ENCODE data around the gene CDK19. TPM values are rescaled to one million over a fixed set of nuclear protein-coding genes. Genes with fewer than 3 reads are reported as not detected.

The CDK19 gene
- total RNA-seq, 1 donor from 2014 or later: 34.4 TPM

DNA sequence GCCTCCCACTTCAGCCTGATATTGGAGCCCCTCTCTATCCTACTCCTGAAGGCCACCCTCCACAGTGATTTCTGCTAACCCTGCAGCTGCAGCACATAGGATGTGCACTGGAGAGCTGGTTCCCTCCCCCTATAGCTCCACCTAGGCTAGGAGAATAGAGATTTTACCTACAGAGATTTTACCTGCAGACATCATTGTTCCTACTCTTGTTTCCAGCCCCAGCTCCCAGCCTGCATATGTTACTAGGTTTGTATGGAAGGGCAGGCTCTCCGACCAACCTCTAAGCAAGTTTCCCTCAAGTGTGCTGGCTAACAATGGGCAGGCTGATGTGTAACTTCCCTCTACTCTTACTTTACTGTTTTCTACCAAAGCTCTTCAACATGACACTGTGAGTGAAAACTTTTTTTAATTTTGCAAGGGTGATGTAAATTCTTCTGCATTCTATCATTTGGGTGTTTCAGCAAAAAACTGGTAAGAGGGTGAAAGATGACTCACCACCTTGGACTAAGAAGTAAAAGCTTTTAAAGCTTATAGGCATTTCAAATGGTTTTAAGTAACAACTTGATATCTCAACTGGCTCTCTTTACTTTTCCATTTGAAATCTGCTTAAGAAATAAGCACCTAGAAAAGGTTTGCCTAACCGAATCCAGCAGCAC, 106.8 kb downstream of the CDK19 start:
- H3K27ac Mint-ChIP-seq: no peak overlapping the region
- H3K4me1 Mint-ChIP-seq: peaks cover 7% of the 10 kb centered on the region
- peaks cover 9% of the 10 kb centered on the region for H3K36me3 Mint-ChIP-seq

DNA sequence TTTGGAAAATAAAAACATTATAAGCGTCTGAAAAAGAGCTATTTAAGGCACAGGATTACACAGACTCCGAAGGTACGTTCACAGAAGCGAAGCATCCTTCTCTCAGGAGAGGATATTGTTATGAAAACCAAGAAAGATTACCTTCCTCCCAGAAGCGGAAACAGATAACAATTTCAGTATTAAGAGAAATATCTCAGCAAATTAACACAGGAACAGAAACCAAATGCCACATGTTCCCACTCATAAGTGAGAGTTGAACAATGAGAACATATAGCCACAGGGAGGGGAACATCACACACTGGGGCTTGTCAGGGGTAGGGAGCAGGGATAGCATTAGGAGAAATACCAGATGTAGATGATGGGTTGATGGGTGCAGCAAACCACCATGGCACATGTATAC, 109.7 kb downstream of the CDK19 start:
- Histone ChIP-seq H4K20me1 (ENCODE audit: low read depth) (peaks cover 15% of the 10 kb centered on the region), H3K27ac (no peak overlapping the region), H3K79me2 (ENCODE audit: low read depth) (peaks cover 3% of the 10 kb centered on the region), H3F3A (ENCODE audit: low read depth) (no peaks in the 10 kb centered on the region), H3K9me3 (ENCODE audit: low read depth) (no peaks in the 10 kb centered on the region), H3K4me1 (peaks cover 9% of the 10 kb centered on the region), H2AFZ (replicated peaks) (no peak overlapping the region), H3K27me3 (no peaks in the 10 kb centered on the region), H3K4me2 (no peak overlapping the region), H3K36me3 (no peaks in the 10 kb centered on the region), H3K4me3 (no peak overlapping the region), H3K9ac (no peak overlapping the region)
- Mint-ChIP-seq H3K36me3 (no peaks in the 10 kb centered on the region), H3K27me3 (ENCODE audit: insufficient read depth, low read depth) (no peaks in the 10 kb centered on the region), H3K4me1 (peaks cover 5% of the 10 kb centered on the region), H3K4me3 (no peak overlapping the region), H3K27ac (no peak overlapping the region), H3K9me3 (no peaks in the 10 kb centered on the region)
- TF ChIP-seq EZH2phosphoT487 (IDR thresholded peaks at IDR 0.05) (no peak), EZH2 (IDR thresholded peaks at IDR 0.05) (no peak)
- TF ChIP-seq, protein P1, sequence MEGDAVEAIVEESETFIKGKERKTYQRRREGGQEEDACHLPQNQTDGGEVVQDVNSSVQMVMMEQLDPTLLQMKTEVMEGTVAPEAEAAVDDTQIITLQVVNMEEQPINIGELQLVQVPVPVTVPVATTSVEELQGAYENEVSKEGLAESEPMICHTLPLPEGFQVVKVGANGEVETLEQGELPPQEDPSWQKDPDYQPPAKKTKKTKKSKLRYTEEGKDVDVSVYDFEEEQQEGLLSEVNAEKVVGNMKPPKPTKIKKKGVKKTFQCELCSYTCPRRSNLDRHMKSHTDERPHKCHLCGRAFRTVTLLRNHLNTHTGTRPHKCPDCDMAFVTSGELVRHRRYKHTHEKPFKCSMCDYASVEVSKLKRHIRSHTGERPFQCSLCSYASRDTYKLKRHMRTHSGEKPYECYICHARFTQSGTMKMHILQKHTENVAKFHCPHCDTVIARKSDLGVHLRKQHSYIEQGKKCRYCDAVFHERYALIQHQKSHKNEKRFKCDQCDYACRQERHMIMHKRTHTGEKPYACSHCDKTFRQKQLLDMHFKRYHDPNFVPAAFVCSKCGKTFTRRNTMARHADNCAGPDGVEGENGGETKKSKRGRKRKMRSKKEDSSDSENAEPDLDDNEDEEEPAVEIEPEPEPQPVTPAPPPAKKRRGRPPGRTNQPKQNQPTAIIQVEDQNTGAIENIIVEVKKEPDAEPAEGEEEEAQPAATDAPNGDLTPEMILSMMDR (IDR thresholded peaks at IDR 0.05): no peak
- no peak for DNase-seq (ENCODE audit: low spot score)

More for the DNA sequence above, 106.8 kb downstream of the CDK19 start:
- H3K79me2 ChIP-seq (ENCODE audit: low read depth): no peaks in the 10 kb centered on the region
- no peaks in the 10 kb centered on the region for H3K36me3 ChIP-seq
- no peak overlapping the region for H3K4me2 ChIP-seq
- no peak overlapping the region for H2AFZ ChIP-seq (replicated peaks)
- no peaks in the 10 kb centered on the region for H3K27me3 Mint-ChIP-seq (ENCODE audit: insufficient read depth, low read depth)
- no peaks in the 10 kb centered on the region for H3K27me3 ChIP-seq
- no peak overlapping the region for H3K9ac ChIP-seq
- no peaks in the 10 kb centered on the region for H3K9me3 ChIP-seq (ENCODE audit: low read depth)
- peaks cover 12% of the 10 kb centered on the region for H4K20me1 ChIP-seq (ENCODE audit: low read depth)
- H3K4me3 ChIP-seq: no peak overlapping the region
- H3K4me3 Mint-ChIP-seq: no peak overlapping the region
- no peak for TF ChIP-seq EZH2 (IDR thresholded peaks at IDR 0.05)
- no peak for TF ChIP-seq EZH2phosphoT487 (IDR thresholded peaks at IDR 0.05)
- TF ChIP-seq, protein P1 (IDR thresholded peaks at IDR 0.05): no peak
- H3K4me1 ChIP-seq: peaks cover 9% of the 10 kb centered on the region
- H3K27ac ChIP-seq: no peak overlapping the region
- H3F3A ChIP-seq (ENCODE audit: low read depth): no peaks in the 10 kb centered on the region
- H3K9me3 Mint-ChIP-seq: peaks cover 3% of the 10 kb centered on the region
- DNase-seq (ENCODE audit: low spot score): no peak

DNA sequence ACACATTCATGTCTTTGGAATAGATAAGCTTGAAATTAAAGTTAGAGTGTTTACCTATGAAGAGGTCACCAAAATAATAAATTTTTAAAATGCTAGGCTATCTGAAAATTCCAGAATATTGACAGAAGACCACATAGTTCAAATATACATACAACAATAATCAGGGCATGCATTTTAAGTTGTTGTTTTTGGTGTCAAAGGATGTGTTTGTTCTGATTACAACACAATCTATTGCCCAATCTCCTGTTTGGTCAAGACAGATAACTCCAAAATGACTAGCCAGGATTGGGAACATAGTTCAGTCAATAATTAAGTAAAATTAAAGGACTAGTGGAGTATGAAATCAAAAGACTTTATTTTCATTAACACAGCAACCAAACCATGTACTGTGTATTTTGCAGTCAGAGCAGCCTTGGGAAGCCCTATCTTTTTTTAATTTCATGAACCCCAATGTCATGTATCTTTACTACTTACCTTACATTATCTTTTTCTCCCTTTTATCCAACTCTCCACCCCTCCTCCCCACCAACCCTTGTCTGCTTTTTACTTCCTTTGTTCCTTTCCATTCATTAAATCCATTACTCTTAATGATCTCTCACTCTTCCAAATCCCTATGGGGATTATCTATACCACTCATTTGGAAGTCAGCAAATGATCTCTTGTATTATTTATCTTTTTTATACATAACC, 111.2 kb downstream of the CDK19 start:
- no peak overlapping the region for H3K27ac ChIP-seq
- H4K20me1 ChIP-seq (ENCODE audit: low read depth): peaks cover 8% of the 10 kb centered on the region
- H3K4me2 ChIP-seq: no peak overlapping the region

More for the DNA sequence above, 111.2 kb downstream of the CDK19 start:
- Histone ChIP-seq H3K79me2 (ENCODE audit: low read depth) (peaks cover 4% of the 10 kb centered on the region), H3F3A (ENCODE audit: low read depth) (no peaks in the 10 kb centered on the region), H3K36me3 (no peaks in the 10 kb centered on the region), H3K9ac (no peak overlapping the region), H3K27me3 (no peaks in the 10 kb centered on the region), H3K9me3 (ENCODE audit: low read depth) (no peaks in the 10 kb centered on the region), H2AFZ (replicated peaks) (no peak overlapping the region), H3K4me3 (no peak overlapping the region), H3K4me1 (peaks cover 6% of the 10 kb centered on the region)
- Mint-ChIP-seq H3K27me3 (ENCODE audit: insufficient read depth, low read depth) (no peaks in the 10 kb centered on the region), H3K4me1 (no peaks in the 10 kb centered on the region), H3K27ac (no peak overlapping the region), H3K9me3 (no peaks in the 10 kb centered on the region), H3K36me3 (peaks cover 2% of the 10 kb centered on the region), H3K4me3 (no peak overlapping the region)
- TF ChIP-seq, protein P1 (IDR thresholded peaks at IDR 0.05): no peak
- TF ChIP-seq EZH2 (IDR thresholded peaks at IDR 0.05) (no peak), EZH2phosphoT487 (IDR thresholded peaks at IDR 0.05) (no peak)
- DNase-seq (ENCODE audit: low spot score): no peak
